ENCODE results near the gene MED29. TPM values are rescaled to one million over a fixed set of nuclear protein-coding genes. Genes with fewer than 3 reads are reported as not detected.

MED29 gene
- total and polyA plus RNA-seq, 2 of the 13 experiments (the other 11 are each of a cell fraction or from before 2014, with no cell fraction given): 14.0 to 19.7 TPM

GRCh38 chr19:39411832-39412099 lies 20.6 kb downstream of the MED29 start (continued):
- TF ChIP-seq, protein P1, sequence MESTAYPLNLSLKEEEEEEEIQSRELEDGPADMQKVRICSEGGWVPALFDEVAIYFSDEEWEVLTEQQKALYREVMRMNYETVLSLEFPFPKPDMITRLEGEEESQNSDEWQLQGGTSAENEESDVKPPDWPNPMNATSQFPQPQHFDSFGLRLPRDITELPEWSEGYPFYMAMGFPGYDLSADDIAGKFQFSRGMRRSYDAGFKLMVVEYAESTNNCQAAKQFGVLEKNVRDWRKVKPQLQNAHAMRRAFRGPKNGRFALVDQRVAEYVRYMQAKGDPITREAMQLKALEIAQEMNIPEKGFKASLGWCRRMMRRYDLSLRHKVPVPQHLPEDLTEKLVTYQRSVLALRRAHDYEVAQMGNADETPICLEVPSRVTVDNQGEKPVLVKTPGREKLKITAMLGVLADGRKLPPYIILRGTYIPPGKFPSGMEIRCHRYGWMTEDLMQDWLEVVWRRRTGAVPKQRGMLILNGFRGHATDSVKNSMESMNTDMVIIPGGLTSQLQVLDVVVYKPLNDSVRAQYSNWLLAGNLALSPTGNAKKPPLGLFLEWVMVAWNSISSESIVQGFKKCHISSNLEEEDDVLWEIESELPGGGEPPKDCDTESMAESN (CRISPR knock-in tag; conservative IDR thresholded peaks at IDR 0.05): peak; percentile 10; the same call in 1 of the 2 replicates
- TF ChIP-seq ZNF205 (CRISPR knock-in tag; IDR thresholded peaks at IDR 0.05): peak; percentile 40; the same call in 1 of the 2 replicates
- TF ChIP-seq ZNF451 (CRISPR knock-in tag; IDR thresholded peaks at IDR 0.05): no peak
- TF ChIP-seq, protein P2, sequence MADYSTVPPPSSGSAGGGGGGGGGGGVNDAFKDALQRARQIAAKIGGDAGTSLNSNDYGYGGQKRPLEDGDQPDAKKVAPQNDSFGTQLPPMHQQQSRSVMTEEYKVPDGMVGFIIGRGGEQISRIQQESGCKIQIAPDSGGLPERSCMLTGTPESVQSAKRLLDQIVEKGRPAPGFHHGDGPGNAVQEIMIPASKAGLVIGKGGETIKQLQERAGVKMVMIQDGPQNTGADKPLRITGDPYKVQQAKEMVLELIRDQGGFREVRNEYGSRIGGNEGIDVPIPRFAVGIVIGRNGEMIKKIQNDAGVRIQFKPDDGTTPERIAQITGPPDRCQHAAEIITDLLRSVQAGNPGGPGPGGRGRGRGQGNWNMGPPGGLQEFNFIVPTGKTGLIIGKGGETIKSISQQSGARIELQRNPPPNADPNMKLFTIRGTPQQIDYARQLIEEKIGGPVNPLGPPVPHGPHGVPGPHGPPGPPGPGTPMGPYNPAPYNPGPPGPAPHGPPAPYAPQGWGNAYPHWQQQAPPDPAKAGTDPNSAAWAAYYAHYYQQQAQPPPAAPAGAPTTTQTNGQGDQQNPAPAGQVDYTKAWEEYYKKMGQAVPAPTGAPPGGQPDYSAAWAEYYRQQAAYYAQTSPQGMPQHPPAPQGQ (CRISPR knock-in tag; IDR thresholded peaks at IDR 0.05; ENCODE audit: borderline replicate concordance): no peak
- TF ChIP-seq POGZ (CRISPR knock-in tag; IDR thresholded peaks at IDR 0.05): no peak
- TF ChIP-seq TCF7 (IDR thresholded peaks at IDR 0.05; ENCODE audit: low read depth): no peak
- no peak for TF ChIP-seq ZXDC (CRISPR knock-in tag; IDR thresholded peaks at IDR 0.05)
- TF ChIP-seq, protein P3, sequence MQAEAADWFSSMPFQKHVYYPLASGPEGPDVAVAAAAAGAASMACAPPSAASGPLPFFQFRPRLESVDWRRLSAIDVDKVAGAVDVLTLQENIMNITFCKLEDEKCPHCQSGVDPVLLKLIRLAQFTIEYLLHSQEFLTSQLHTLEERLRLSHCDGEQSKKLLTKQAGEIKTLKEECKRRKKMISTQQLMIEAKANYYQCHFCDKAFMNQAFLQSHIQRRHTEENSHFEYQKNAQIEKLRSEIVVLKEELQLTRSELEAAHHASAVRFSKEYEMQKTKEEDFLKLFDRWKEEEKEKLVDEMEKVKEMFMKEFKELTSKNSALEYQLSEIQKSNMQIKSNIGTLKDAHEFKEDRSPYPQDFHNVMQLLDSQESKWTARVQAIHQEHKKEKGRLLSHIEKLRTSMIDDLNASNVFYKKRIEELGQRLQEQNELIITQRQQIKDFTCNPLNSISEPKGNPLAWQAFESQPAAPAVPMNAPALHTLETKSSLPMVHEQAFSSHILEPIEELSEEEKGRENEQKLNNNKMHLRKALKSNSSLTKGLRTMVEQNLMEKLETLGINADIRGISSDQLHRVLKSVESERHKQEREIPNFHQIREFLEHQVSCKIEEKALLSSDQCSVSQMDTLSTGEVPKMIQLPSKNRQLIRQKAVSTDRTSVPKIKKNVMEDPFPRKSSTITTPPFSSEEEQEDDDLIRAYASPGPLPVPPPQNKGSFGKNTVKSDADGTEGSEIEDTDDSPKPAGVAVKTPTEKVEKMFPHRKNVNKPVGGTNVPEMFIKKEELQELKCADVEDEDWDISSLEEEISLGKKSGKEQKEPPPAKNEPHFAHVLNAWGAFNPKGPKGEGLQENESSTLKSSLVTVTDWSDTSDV (CRISPR knock-in tag; IDR thresholded peaks at IDR 0.05): no peak
- TF ChIP-seq RBFOX2 (IDR thresholded peaks at IDR 0.05; ENCODE audit: low read depth, low read length): no peak
- no peak for TF ChIP-seq SRF (IDR thresholded peaks at IDR 0.05; ENCODE audit: low read depth, low read length)
- TF ChIP-seq NFKB2 (CRISPR knock-in tag; IDR thresholded peaks at IDR 0.05; ENCODE audit: borderline replicate concordance): no peak
- TF ChIP-seq USF2 (IDR thresholded peaks at IDR 0.05; ENCODE audit: low read depth, low read length): no peak
- no peak for TF ChIP-seq USF2 (CRISPR knock-in tag; IDR thresholded peaks at IDR 0.05; ENCODE audit: borderline replicate concordance)
- TF ChIP-seq ZNF7 (CRISPR knock-in tag; IDR thresholded peaks at IDR 0.05): no peak
- TF ChIP-seq RAD21 (CRISPR knock-in tag; IDR thresholded peaks at IDR 0.05): peak; percentile 96
- TF ChIP-seq ZFP37 (CRISPR knock-in tag; IDR thresholded peaks at IDR 0.05; ENCODE audit: borderline replicate concordance): no peak

Measured in HepG2 (cell line).